G401.6 (cell line): Measurements from ENCODE around the gene HIGD1B.
"Not testable (repeated sequence)": the region's sequence is repeated elsewhere in the genome, so short reads cannot be mapped to it uniquely, and the experiment has no call there.

Experiments used
- FAIRE-seq: peaks from 2 replicates; lab custom pipeline; 2012; peaks lifted over from hg19 to GRCh38; lab: Jason Lieb, UNC

The HIGD1B gene

DNA sequence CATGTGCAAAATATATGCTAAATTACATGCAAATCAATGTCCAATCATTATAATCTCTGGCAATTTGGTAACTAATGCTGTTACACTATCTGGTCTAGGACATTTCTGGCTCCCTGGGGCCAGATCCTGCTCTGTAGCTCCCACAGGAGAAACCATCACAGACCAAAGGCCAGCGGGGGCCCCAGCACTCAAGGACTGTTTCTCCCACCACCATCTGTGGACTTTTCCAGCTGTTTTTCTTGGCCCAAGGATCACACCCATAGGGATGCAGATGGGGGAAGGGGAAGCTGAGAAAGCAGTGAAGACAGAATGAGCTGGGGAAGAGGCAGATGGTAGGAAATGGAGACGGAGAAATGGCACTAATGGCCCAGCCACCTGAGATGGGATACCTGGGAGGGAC, at the start of gene HIGD1B:
Gene HIGD1B (plus strand): TSS at position 298 of the 400 bp plus-strand sequence. CDS start 270 bp downstream, outside the sequence.
- no peak for FAIRE-seq

DNA sequence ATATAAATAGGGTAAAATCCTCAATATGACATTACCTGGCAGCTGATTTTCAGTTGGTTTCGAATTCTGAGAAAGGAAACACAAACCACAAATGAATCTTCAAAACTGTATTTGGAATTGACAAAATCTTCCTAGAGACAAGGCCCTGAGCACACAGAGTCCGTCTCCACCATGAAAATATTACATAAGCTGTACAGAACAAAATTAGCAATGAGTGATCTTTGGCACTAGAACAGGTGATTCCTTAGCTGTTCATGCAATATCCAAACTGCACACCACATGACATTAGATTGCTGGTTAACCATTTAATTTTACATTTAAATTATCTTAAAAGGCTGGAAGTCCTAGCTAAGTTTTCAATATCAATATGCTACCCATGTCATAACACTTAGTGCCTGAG, 49.3 kb upstream of the HIGD1B start:
- FAIRE-seq: no peak

DNA sequence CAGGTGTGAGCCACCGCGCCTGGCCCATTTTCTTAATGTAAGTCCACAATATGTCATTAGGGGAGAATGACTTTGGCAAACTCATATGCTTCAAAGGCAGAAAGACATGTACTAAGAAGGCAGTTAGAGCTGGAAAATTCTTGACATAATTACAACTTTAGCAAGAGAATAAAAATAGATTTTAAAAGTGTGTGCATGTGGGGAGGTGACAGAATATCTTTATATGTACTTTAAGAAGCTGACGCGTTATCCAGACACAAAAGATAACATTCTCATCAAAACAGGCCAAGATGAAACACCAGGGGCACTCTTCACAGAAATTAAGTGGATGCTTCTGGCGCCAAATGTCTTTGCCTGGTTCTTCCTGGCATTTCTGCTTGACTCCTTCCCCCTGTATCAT, 45.8 kb upstream of the HIGD1B start:
- FAIRE-seq: no peak

DNA sequence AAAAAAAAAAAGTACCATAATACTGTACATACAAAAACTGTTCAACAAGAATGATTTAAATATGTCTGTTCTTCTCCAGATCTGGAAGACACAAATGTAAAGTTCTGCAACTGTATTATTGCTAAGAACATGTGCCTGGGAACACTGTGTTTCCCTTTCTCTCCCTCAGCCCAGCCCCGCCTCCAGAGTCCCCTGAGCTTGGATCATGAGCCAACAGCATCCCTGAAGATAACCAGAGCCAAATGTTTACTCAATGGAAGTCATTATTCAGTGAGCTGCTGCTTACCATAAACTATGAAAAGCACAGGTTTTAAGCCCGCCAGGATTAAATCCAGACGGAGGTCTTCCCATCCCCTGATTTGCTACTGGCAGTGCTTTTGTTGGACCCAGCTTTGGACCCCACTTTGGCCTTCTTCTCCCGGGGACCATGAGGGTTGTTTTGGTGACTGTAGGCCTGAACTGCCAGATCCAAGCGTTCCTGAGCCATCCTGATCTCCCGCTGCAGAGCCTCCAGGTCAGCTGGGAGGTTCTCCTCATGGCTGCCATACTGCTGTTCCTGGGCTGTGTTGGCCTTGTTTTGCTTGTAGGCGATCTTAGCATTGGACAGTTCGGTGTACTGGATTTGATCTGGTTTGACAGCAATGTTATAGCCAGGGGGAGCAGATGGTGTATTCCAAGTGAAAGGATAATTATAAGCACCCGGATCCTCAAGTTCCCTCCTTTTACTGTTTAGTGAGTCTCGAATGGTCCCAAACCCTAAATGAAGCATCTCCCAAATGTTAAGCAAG, 43.2 kb upstream of the HIGD1B start:
- FAIRE-seq: peak; percentile 39

DNA sequence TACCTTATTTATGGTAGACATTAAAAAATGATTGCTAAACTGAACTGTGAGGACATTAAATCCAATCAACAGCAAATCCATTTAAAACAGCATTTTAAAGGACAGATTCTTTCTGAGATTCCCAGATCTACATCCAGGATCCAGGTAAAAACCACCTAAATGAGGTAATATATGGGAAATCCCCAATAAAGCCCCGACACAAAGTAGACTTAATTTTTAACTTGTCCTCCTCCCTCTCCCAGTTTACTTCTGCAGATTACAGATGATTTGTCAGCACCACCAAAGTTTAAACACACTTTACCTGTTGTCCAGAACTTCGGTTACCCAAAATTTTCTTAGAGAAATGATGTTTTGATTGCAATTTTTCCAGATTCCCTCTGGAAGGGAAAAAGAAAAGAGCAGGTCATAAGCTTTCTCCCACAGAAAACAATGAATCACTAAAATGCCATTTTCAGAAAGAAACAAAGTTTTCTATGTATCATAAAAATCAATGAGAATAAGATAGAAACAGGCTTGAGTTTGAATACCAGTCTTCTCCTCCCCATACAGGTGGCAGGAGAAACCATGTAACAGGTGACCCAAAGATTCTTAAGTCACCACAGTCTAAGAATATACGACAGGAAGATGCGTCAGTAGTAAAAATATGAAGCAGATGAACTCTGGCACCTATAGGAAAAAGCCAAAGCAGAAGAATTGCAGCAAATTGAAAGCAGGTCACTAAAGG, 40.4 kb upstream of the HIGD1B start:
- FAIRE-seq: no peak

DNA sequence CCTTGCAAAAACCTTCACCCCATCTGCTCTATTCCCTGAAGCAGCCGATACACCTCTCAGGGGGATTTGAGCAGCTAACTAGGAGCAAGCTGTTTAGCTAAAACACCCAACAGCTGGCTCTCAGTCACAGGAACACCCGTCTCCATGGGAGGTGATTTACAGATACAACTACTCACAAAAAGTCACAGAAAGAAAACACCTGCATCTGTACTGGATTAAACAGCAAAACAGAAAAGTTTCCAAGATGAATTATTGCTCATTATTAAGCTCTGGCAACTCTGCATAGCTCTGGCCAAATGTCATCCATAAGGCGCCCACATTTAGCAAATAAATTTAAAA, 39.9 kb upstream of the HIGD1B start:
- FAIRE-seq: no peak

DNA sequence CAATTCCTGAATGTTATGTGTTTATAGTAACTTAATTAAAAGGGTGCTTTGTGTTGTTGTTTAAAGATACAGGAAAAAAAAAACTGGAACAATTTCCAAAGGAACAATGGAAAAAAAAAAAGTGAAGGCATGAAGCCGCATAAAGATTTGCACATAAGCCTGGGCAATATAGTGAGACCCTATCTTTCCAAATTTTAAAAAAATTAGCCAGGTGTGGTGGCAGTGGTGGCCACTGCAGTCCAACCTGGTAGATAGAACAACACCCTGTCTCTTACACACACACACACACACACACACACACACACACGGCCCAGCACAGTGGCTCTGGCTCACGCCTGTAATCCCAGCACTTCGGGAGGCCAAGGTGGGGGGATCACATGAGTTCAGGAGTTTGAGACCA, 39.5 kb upstream of the HIGD1B start:
- no peak for FAIRE-seq

DNA sequence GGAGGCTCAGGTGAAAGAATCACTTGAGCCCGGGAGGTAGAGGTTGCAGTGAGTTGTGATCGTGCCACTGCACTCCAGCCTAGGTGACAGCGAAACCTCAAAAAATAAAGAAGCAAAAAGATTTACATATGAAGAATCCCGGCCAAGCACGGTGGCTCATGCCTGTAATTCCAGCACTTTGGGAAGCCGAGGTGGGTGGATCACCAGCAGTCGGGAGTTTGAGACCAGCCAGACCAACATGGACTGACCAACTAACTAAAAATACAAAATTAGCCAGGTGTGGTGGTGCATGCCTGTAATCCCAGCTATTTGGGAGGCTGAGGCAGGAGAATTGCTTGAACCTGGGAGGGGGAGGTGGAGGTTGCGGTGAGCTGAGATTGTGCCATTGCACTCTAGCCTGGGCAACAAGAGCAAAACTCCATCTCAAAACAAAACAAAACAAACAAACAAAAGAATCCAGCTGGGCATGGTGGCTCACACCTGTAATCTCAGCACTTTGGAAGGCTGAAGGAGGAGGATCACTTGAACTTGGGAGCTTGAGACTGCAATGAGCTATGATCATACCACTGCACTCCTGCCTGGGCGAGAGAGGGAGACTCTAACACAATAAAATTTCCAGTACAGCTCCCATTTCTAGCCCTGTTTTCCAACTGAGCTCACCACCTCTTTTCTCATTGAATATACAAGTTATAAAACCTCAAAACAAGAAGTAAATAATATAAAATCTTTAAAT, 38.9 kb upstream of the HIGD1B start:
- not testable (repeated sequence) for FAIRE-seq

DNA sequence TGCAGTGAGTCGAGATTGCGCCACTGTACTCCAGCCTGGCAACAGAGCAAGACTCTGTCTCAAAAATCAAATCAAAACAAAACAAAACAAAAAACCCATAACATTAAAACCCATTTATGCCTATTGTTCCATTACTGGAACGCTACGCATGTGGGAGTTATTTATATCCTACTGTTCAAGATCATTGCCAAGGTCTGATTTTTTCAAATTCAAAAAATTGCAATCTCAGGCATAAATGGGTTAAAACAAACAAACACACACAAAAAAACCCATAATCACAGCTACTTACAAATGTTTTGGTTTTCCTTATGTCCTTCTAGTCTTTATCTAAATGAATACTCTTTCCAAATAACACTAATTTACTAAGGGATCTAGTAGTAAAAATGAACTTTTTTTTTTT, 35.4 kb upstream of the HIGD1B start:
- FAIRE-seq: no peak

DNA sequence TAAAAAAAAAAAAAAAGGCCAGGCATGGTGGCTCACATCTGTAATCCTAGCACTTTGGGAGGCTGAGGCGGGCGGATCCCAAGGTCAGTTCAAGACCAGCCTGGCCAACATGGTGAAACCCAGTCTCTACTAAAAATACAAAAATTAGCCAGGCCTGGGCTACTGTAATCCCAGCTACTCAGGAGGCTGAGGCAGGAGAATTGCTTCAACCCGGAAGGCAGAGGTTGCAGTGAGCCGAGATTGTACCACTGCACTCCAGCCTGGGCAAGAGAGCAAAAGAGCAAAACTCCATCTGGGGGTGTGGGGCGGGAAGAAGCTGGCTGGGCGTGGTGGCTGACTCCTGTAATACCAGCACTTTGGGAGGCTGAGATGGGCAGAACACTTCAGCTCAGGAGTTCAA, 29.2 kb upstream of the HIGD1B start:
- not testable (repeated sequence) for FAIRE-seq

DNA sequence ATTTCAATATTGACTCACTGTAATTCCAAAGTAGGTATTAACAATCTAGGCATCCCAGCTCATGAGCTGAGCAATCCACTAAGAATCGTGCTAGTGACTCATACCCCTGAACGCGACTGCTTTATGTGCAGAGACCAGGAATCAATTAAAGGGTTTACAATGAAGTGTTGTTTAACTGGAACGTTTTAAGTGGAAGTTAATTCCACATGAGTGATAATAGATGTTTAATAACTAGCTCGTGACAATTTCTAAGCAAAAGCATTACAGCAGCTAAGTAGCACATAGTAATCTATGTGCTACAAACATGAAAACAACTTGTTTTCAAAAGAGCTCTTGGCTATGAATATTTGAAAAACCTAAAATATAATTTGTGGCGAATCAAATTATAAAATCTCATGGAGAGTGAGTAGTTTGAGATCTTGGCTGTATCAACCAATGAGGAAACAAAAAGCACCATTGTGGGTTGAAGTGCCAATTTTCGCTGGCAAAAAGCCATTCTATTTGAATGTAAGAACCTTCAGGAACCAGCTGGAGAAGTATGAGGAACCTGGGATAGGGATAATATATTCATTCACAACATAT, 27.0 kb upstream of the HIGD1B start:
- FAIRE-seq: peak; percentile 97

DNA sequence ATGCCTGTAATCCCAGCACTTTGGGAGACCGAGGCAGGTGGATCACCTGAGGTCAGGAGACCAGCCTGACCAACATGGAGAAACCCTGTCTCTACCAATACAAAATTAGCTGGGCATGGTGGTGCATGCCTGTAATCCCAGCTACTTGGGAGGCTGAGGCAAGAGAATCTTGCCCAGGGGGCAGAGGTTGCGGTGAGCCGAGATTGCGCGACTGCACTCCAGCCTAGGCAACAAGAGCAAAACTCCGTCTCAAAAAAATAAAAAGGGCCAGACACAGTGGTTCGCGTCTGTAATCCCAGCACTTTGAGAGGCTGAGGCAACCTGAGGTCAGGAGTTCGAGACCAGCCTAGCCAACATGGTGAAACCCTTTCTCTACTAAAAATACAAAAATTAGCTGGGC, 22.4 kb upstream of the HIGD1B start:
- not testable (repeated sequence) for FAIRE-seq

DNA sequence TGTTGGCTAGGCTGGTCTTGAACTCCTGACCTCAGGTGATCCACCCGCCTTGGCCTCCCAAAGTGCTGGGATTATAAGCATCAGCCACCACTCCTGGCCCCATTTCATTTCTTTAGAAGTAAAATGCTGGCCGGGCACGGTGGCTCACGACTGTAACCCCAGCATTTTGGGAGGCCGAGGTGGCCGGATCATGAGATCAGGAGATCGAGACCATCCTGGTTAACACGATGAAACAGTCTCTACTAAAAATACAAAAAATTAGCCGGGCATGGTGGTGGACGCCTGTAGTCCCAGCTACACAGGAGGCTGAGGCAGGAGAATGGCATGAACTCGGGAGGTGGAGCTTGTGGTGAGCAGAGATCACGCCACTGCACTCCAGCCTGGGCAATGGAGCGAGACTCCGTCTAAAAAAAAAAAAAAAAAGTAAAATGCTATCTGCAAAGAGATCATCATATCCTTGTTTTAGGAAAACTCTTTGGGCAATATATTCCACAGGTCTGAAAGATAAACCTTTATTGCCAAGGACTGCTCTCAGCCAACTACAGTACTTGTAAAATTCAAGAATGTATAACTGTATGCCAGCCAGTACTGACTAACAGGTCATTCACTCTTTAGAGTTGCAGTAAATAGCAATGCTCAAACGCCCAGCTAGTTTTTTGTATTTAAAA, 21.4 kb upstream of the HIGD1B start:
- FAIRE-seq: peak; percentile 42

DNA sequence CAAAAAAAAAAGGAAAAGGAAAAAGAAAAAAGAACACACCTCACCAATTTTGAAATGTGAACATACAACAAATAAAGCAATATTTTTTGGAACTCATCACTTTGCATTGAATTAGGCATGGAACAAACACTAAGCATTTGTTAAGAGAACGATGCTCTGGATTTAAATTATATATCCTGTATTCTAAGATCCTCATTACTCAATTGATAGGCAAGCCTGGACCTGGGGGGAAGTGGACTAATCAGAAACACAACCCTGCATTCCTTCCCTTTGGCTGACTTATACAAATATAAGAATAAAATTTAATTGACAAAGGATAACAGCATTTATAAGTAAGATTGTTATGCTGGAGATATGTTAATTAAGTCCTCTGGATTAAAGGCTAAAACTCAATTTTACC, 19.8 kb upstream of the HIGD1B start:
- FAIRE-seq: no peak

DNA sequence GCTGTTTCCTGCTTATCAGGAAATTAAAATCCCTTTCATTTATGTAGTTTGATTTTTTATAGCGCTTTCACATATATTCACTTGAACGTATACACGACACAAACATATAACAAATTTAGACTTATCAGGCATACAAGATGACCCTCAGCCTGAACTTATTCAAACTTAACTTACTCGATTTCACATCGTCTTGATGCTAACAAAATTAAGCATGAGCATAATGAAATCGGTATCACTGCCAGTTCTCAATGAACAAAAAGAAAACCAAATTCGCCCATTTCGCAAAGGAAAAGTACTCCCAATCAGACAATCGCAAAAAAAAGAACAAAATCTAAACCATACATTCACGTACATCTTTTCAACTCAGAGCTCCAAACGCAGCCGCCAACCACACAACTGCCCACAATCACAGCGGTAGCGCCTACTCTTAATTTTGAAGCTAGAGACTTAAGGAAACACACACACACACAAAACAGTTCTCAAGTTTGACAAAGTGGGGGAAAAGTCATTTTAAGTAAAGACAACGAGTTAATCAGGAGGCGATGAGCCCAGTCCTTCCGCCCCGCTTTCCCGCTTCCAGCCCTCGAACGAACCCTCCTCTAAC, 18.7 kb upstream of the HIGD1B start:
- peak; percentile 74 for FAIRE-seq

DNA sequence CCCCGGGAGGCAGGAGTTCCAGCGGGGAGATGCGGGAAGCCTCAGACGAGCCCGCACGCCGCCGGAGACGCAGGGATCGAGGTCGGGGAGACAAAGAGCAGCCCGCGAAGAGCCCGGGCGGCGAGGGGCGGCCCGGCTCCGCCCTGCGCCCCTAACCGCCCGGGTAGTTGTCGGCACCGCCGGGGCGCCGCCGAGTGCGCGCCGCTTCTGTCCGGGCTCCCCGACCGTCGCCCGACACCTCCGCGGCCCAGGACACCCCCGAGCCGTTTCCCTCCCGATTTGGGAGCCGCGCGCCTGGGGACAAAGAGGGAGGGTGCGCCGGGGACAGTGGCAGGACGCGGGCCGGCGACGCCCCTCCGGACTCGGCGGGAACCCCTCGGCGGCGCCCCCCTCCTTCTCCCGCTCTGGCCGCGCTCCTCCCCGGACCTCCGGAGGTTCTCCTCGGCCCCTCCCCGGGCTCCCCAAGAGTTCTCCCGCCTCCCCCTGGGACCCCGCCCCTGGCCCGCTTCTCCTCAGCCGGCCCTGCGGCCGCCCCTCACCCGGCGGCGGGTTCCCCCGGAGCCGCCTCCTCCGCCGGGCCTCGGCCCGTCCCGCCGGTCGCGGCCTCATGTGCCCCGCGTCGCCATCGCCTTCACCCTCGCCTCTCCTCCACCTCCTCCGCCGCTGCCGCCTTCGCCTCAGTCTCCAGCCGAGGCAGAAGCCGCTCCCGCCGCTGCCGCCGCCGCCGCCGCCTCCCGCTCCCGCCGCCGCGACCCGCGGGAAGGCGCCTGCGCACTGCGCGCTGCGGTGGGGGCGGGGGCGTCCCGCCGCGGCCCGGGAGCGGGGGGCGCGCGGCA, 17.9 kb upstream of the HIGD1B start, which contains the start of gene GJC1:
Gene GJC1 (minus strand): TSS at position 765 of the 836 bp plus-strand sequence. CDS start 24,470 bp downstream, outside the sequence.
- FAIRE-seq: no peak

DNA sequence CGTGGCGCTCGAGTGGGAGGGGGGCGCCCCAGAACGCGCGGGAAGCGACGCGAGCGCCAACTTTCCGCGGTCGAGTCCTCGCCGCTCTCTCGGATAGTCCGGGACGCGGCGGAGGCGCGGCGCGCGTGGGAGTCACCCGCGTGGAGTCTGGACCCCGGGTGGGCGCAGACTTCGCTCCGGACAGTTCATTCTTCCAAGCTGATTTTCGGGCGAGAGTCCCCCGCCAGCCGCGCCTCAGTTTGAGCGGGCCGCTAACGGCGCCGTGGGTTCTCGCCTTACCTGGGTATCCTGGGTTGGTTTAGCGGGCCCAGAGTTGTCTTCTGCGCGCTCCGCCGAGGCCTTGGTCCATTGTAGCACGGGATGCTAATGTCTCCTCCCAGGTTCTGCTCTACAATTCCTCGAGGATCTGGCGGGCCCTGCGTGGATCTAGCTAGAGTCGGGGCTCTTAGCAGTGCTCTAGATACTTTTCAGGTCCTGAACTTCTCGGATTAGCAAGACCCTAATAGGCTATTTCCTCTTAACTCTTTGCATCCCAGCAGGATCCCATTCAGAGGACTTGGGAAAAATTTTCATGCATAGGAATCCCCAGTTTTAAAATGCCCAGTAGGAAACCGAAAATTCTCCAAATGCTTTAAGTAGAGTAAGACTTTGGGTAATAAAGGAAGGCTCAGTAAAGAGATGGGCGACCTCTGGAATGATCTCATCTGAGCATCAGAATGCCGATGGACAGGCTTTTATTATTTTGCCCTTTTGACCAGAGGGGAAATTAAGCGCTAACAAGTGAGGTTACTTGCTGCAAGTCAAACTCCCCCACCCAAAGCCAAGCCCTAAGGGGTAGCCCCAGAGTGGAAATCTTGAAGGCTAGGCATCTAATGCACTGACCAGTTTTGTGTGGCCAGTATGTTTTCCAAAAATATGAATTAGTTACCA, 17.1 kb upstream of the HIGD1B start:
- FAIRE-seq: peak; percentile 97

DNA sequence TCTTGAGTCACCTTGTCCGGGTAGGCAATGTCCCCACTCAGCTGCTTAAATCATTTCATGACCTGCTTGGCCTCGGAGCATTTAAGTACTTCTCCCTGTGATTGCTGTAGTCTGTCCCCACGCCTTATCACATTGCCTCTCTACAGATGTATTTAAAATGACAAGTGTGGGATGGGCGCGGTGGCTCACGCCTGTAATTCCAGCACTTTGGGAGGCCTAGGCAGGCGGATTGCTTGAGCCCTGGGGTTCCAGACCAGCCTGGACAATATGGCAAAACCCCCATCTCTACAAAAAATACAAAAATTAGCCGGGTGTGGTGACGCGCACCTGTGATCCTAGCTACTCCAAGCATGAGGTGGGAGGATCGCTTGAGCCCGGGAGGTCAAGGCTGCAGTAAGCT, 16.3 kb upstream of the HIGD1B start:
- FAIRE-seq: no peak

DNA sequence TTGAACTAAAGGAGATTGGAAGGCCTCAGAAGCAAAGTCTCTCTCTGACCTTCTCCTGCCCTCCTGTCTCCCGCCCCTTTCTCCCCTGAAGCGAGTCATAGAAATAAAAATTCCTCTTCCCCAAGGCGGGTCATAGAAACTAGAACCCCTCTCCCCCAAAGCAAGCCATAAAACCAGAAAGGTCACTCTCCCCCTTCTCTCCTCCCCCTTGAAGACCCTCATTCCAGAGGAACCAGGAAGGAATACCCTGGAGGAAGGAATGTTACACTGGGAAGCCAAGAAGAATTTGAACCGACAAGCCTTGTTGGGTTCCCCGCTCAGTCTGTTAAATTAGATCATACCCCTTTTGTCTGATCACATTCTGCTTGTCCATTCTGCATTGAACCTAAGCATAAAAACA, 14.9 kb upstream of the HIGD1B start:
- FAIRE-seq: no peak

DNA sequence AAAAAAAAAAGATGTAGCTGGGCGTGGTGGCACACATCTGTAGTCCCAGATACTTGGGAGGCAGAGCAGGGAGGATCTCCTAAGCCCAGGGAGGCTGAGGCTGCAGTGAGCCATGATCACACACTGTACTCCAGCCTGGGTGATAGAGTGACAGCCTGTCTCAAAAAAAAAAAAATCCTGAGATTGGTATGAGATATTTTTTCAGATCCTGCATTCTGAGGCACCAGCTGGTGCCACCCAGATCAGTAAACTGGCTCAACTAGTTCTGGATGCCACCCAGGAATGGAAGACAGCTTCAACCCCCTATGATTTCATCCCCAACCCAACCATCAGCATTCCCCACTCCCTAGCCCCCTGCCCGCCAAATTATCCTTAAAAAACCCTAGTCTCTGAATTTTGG, 10.5 kb upstream of the HIGD1B start:
- FAIRE-seq: no peak
